Measurements from ENCODE around the gene CYFIP2.

DNA sequence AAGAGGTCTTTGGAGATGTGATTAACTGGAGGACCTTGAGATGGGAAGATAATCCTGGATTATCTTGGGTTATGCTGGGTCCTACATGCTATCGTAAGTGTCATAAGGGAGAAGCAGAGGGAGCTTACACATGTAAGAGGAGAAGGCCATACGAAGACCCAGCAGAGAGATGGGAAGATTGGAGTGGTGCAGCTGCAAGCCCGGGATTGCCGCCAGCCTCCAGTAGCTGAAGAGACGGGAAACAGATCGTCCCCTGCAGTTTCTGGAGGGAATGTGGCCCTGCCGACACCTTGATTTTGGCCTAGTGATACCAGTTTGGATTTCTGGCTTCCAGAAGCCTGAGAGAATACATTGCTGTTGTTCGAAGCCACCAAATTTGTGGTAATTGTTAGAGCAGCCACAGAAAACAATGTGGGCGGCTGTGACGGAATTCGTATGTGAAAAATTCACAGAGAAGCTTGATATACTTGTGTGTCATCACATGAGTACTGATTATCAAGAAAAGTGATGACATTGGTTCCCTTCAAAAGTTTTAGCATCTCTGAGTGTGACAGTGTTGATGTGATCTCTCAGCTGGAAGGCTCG is 86.9 kb downstream of the CYFIP2 start:
- TF ChIP-seq, protein P1, sequence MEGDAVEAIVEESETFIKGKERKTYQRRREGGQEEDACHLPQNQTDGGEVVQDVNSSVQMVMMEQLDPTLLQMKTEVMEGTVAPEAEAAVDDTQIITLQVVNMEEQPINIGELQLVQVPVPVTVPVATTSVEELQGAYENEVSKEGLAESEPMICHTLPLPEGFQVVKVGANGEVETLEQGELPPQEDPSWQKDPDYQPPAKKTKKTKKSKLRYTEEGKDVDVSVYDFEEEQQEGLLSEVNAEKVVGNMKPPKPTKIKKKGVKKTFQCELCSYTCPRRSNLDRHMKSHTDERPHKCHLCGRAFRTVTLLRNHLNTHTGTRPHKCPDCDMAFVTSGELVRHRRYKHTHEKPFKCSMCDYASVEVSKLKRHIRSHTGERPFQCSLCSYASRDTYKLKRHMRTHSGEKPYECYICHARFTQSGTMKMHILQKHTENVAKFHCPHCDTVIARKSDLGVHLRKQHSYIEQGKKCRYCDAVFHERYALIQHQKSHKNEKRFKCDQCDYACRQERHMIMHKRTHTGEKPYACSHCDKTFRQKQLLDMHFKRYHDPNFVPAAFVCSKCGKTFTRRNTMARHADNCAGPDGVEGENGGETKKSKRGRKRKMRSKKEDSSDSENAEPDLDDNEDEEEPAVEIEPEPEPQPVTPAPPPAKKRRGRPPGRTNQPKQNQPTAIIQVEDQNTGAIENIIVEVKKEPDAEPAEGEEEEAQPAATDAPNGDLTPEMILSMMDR (IDR thresholded peaks at IDR 0.05; ENCODE audit: insufficient read depth, low read length) = no peak
- TF ChIP-seq POLR2AphosphoS5 (IDR thresholded peaks at IDR 0.05; ENCODE audit: low read depth) (no peak), SPI1 (IDR thresholded peaks at IDR 0.05; ENCODE audit: borderline replicate concordance, low read depth) (no peak), GABPA (IDR thresholded peaks at IDR 0.05; ENCODE audit: low read depth) (no peak)
- TF ChIP-seq, protein P2, sequence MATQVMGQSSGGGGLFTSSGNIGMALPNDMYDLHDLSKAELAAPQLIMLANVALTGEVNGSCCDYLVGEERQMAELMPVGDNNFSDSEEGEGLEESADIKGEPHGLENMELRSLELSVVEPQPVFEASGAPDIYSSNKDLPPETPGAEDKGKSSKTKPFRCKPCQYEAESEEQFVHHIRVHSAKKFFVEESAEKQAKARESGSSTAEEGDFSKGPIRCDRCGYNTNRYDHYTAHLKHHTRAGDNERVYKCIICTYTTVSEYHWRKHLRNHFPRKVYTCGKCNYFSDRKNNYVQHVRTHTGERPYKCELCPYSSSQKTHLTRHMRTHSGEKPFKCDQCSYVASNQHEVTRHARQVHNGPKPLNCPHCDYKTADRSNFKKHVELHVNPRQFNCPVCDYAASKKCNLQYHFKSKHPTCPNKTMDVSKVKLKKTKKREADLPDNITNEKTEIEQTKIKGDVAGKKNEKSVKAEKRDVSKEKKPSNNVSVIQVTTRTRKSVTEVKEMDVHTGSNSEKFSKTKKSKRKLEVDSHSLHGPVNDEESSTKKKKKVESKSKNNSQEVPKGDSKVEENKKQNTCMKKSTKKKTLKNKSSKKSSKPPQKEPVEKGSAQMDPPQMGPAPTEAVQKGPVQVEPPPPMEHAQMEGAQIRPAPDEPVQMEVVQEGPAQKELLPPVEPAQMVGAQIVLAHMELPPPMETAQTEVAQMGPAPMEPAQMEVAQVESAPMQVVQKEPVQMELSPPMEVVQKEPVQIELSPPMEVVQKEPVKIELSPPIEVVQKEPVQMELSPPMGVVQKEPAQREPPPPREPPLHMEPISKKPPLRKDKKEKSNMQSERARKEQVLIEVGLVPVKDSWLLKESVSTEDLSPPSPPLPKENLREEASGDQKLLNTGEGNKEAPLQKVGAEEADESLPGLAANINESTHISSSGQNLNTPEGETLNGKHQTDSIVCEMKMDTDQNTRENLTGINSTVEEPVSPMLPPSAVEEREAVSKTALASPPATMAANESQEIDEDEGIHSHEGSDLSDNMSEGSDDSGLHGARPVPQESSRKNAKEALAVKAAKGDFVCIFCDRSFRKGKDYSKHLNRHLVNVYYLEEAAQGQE (IDR thresholded peaks at IDR 0.05; ENCODE audit: insufficient replicate concordance, low read depth) = no peak

All from HL-60 (cell line).